GM18909 (cell line): ENCODE results near the gene TSPO.

Experiments
- ATAC-seq: cut with Tn5 transposase; IDR thresholded peaks from one replicate; pipeline ENCODE4 v1.9.1; 2021; ENCODE audit warnings: mild to moderate bottlenecking; ENCODE audit not compliant: unreplicated experiment, poor library complexity

The TSPO gene

DNA sequence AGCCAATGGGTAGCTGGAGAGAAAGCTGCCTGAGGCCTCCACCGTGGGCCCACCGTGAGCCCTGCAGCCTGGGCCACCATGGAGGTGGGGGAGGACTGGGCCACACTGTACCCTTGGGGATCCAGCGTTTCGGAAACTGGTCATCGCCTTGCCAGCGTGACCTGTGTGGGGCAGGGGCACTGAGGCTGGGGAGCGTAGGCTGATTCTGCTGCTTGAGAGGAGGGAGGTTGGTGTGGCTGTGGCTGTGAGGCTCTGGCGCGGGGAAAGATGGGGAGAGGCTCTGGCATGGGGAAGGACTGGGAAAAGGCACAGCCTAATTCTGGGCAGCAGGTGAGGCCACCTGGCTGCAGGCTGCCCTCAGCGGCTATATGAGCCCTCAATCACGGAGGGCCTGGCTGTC is 48.2 kb downstream of the TSPO start:
- no peak for ATAC-seq

- no peak for ATAC-seq
Observed at GRCh38 chr22:43200031-43200430, 48.7 kb downstream of the TSPO start.

- ATAC-seq, result no peak
Observed at GRCh38 chr22:43200555-43200954, 49.2 kb downstream of the TSPO start.

- ATAC-seq, result no peak
Observed at GRCh38 chr22:43201486-43202219, 50.3 kb downstream of the TSPO start.

DNA sequence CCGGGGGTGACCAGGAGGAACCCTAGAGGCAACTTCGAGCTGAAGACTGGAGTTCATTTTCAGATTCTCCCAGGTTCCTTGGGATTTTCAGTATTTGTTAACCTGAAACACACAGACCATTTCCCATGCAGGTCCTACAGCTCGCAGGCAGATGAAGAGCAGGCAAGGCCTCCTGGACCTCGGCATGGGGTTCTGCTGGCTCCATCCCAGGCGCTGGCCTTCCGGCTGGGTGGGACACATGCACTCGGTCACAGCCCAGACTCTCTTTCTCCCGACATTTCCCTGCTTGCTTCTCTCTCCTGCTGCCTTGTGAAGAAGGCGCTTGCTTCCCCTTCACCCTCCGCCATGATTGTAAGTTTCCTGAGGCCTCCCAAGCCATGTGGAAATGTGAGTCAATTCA is 51.0 kb downstream of the TSPO start:
- no peak for ATAC-seq

DNA sequence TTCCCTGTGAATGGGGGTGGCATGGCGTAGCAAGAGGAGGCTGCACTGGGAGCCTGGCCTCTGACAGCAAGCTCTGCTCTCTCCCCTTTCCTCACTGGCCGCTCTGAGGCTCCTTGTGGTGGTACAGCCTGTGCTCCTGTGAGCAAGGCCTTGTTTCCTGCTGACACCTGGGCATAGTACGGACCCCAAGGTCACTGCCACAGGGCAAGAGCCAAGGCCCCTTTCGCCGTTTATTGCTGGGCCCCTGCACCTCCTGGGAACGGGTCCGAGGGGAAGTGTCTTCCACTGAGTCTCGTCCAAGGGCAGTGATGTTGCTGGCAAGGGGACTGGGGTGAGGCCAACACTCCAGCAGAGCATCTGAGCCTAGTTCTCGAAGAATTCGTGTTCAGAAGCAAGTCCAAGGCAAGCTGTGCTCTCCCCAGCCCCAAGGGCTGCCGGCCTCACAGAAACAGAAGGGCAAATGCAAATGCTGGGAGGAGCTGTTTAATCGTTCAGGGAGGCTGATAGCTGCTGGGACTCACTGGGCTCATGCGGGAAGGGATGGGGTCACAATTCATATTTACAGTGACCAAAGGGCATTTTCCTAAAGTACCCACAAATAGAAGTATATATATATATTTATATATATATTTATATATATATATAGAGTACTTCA is 51.5 kb downstream of the TSPO start:
- ATAC-seq, result no peak

DNA sequence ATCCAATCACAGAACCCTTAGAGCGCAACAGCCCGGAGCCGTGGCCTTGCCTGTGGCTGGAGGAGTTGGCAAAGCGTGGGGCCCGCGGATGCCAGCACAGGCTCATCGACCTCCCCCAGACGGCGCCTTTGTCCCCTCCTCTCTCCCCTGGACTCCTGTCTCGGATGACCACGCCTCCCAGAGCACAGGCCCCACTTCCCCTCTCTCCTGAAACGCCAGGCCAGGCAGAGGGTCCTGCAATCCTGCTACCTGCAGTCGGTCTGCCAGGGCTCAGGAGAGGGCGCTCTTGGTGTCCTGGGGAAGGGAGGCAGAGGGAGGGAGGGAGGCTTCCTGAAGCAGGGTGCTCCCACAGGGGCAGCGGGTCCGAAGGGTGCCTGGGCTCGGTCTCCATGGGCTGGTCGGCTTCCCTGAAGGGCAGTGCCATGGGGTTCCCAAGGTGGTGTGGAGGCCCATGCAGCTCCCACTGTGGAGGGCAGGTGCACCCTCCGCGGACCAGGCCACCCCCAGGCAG is 52.2 kb downstream of the TSPO start:
- ATAC-seq, result no peak

DNA sequence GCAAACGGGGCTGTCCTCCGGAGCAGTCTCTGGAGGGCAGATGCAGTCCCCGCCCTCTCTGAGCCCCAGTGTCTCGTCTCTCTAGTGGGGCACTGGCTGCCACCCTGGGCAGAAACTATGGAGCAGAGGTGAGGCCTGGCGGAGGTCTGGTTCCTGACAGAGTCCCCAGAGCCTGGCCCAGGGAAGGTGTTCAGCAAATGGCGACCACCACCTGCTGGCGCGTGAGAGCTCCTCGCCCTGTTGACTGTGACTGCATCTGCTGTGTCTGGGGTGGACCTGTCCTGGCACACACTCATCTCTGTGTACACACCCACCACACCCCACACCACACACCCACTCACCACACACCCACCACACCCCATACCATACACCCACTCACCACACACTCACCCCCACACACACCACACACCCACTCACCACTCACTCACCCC is 53.9 kb downstream of the TSPO start:
- no peak for ATAC-seq

- ATAC-seq, result no peak
Observed at GRCh38 chr22:43205748-43206508, 54.6 kb downstream of the TSPO start.

DNA sequence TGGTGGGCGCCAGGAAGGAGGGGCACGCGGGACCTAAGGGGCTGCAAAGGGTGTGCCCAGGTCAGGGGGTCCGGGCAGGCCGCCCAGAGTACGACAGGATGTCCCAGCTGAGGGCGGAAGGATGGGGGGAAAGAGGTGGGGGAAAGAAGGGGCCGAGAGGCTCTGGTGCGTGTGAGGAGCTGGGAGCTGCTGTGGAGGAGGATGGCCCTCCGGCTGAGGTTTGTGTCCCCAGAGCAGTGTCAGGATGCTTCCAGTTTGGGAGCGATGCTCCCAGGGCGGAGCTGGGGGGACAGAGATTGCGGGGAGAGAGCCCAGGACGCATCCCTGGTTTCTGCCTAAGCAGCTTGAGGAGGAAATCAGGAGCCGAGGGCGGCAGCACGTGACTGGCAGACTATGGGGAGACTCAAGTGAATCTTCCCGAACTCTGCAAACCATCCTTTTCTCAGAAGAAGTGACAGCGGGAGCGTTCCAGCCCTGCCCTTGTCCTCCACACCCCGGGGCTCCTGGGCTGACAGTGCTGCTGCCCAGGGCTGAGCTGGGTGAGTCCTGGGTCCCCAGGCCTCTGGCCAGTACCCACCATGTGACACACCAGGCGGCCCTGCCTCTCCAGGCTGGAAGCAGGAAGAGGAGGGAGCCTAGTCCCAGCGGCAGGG is 55.3 kb downstream of the TSPO start:
- no peak for ATAC-seq

DNA sequence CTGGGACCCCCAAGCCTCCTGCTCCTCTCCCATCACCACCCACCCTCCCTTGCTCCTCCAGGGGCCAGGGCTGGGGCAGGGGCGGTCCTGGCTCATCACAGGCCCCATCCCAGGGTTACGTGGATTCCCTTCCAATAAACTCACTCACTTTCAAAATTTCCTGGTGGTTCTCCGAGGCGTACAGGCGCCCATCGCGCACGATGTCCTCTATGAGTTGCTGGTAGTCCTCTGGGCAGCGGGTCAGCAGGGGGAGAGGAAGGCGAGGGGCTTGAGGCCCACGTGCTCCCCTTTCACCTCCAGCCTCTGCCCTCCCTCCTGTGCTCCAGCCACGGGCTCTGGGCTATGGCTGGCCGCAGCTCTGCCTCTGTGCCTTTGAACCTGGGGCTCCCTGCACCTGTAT is 56.0 kb downstream of the TSPO start:
- ATAC-seq, result no peak

GRCh38 chr22:43207849-43208702 is 56.7 kb downstream of the TSPO start:
- ATAC-seq, result no peak

GRCh38 chr22:43208703-43209522 is 57.6 kb downstream of the TSPO start:
- no peak for ATAC-seq

DNA sequence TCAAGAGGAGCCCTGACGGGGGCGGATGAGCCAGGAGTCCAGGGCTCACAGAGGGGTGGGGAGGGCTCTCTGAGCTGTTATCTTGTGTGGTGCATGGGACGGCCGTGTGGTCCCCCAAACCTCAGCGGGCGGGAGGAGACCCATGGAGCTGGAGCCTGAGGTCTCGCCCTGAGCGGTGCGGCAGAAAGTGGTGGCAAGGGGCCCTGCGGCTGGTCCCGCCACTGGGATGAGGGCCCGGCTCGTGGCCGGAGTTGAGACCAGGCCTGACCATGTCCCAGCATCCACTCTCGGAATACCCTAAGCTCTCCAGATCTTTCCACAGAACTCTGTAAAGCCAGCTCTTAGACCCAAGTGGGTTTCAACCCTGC is 58.1 kb downstream of the TSPO start:
- no peak for ATAC-seq

DNA sequence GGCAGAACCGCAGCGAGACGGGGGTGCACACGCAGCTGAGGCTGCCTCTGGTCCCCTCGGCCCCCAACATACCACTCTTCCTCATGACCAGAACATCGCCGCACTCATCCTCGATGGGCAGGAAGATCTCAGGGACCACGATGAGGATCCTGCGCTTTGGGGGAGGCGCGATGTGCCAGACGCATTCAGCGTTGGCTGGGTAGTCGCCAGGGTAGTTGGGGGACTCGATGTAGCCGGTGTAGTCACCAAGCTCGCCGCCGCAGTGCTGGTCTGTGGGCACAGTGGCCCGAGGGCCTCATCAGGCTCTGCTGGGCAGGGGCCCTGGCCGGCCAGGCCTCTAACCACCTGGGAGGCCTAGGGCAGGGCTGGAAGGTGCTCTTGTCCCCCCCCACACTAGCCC is 58.6 kb downstream of the TSPO start:
- no peak for ATAC-seq

DNA sequence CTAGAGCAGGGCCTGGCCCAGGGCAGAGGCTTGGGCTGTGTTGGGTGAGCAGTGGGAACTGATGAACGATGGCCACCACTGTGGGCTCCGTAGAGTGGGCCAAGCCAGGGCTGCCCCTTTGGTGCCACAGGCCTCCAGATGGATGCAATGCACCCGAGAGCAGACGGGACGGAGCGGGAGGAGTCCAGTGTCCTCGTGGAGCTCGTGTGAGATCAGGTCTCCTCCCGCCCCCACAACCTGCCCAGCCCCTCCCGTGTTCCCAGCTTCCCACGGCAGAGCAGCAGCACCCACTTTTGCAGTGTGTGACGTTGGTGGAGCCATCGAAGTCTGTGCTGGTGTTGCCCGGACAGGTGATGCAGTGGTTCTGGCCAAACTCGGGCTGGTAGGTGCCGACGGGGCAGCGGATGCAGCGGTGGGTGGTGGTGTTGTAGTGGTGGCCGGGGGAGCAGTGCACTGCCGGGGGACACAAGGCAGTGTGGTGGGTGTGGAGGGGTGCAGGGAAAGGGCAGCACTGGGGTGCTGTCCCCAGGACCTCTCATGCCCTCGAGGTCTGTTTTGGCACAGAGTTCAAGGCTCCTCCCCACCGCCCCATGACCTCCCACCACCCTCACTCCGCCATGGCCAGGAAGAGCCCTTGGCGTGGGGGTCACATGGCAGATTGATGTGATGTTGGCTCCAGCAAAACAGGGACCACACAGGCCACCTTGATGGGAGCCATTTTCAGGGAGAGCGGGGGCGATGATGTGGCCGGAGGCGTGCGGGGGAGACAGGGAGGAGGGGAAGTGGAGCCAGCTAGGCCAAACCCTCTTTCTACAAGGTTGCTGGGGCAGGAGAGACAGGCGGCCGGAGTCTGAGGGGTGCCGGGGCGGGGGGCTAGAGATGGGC is 59.5 kb downstream of the TSPO start:
- no peak for ATAC-seq

DNA sequence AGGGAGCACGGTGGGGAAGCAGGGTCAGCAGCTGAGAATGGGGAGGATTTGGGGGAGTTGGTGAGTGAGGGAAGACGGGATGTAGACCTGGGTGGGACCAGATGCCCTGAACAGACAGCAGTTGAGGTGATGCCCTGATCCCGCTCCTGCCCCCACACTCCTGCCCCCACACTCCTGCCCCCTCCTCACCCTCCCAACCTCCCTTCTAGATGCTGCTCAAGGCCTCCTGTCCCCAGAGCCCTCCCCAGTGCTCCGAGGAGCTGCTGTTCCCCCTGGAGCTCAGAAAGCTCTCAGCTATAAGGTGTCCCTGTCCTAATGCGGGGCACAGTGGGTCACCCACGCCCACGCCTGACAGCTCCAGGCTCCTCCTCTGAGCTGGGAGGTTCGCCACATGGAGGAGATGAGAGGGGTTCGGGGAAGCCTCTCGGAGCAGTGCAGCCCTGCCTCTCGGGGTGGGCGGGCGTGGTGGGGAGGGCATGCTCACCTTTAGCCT is 60.6 kb downstream of the TSPO start:
- no peak for ATAC-seq

DNA sequence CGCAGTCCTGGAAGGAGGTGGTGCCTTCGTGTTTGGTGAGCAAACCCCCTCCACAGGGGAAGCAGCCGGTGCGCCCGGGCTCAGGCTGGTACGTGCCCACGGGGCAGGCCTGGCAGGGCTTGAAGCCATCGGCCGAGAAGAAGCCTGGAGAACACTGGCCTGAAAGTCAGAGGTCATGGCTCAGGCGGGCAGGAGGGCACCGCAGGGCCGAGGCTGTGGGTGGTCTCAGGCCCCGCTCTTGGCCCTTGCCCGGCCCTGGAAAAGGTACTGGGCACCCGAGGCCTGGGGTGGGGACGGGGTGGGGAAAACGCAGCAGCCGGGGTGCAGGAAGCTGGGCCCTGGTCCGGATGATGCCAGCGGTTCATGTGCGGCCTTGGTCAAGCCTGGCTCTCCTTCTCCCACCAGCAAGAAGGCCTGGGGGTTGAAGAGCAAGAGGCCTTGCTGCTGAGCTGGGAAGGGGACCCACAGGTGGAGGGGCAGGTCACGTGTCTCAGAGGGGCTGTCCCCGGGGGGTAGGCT is 61.1 kb downstream of the TSPO start:
- no peak for ATAC-seq
